ENCODE data around the gene RAB40B. TPM values are rescaled to one million over a fixed set of nuclear protein-coding genes. Genes with fewer than 3 reads are reported as not detected.

Gene RAB40B
- total RNA-seq, 1 experiment from 2014 or later = 22.1 TPM

DNA sequence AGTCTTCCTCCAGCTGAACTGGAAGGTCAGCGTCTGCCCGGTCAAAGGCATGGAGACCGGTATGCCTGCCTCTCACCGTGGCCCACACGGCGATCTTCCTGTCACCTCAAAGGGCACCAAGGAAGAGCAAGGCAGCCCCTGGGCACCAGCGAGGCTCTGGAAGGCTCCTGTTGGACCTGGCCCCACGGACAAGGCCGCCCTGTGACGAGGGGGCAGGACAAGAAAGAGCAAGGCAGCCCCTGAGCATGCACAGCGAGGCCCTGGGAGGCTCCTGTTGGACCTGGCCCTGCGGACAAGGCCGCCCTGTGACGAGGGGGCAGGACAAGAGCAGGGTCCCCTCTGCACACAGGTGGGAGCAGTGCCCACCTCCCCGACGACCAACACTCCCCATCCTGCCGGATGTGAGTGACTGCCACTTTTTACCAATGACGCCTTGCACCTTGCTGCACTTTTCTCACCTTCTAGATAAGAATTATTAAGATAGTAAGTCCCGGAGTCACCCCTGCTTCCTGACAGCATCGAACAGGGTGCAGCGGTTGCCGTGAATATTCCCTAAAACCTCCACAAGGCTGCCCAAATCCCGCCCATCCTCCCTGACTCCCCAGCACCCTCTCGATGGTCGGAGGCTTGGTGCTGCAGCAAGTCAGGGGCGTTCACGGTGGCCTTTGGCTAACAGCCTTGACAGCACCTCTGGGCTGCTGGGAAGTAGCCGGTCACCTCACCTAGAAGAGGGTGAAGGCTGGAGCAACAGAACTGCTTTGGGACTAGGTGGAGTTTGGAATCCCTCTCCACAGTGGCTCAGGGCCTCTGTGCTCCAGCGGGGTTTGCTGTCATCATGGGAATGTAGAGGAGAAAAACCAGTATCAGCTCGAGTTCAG lies 44.6 kb downstream of the RAB40B start:
- H3K9me2 ChIP-seq (ENCODE audit: insufficient read depth) = no peaks in the 10 kb centered on the region
- ChIA-PET POLR2A (no interaction called here), RAD21 (ENCODE audit: low non-redundant PET in 1 of 2, low total read pairs in 2 of 2, uncharacterized antibody in 2 of 2, unreplicated experiment in 2 of 2) (no interaction called here), CTCF (no interaction called here)
- H3K4me2 ChIP-seq (ENCODE audit: low read length) = no peak overlapping the region
- no TSS peak for BruUV-seq (replicated peaks)
- no peak overlapping the region for H2AFZ ChIP-seq (ENCODE audit: low read depth, low read length, poor library complexity, severe bottlenecking)
- H3K36me3 ChIP-seq (ENCODE audit: control insufficient read depth in 1 of 2, insufficient read depth in 2 of 2, low read length in 2 of 2) = no peaks in the 10 kb centered on the region
- intact Hi-C loops (cut with micrococcal nuclease) = no loop called here
- H3K27me3 ChIP-seq (ENCODE audit: insufficient read depth, low read length) = no peaks in the 10 kb centered on the region
- H3K79me2 ChIP-seq (ENCODE audit: insufficient read depth, low read length) = no peaks in the 10 kb centered on the region
- DNase-seq (ENCODE audit: low read depth, low spot score) = no peak
- no peak for ATAC-seq
- no peaks in the 10 kb centered on the region for H4K20me1 ChIP-seq (ENCODE audit: insufficient read depth)
- no peaks in the 10 kb centered on the region for H3K9me3 ChIP-seq (ENCODE audit: control insufficient read depth in 1 of 2, insufficient read depth in 1 of 2, low read depth in 1 of 2, low read length in 2 of 2)
- TF ChIP-seq POLR2A (IDR thresholded peaks at IDR 0.05; ENCODE audit: borderline replicate concordance, extremely low read depth, insufficient read depth, insufficient read length) = no peak
- TF ChIP-seq EZH2phosphoT487 (IDR thresholded peaks at IDR 0.05; ENCODE audit: borderline replicate concordance) = no peak
- TF ChIP-seq, protein P1, sequence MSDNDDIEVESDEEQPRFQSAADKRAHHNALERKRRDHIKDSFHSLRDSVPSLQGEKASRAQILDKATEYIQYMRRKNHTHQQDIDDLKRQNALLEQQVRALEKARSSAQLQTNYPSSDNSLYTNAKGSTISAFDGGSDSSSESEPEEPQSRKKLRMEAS (IDR thresholded peaks at IDR 0.05) = no peak
- TF ChIP-seq ELF1 (IDR thresholded peaks at IDR 0.05; ENCODE audit: borderline replicate concordance, low read depth) = no peak
- TF ChIP-seq, protein P2, sequence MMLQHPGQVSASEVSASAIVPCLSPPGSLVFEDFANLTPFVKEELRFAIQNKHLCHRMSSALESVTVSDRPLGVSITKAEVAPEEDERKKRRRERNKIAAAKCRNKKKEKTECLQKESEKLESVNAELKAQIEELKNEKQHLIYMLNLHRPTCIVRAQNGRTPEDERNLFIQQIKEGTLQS (IDR thresholded peaks at IDR 0.05) = no peak
- no peak for TF ChIP-seq ZNF274 (IDR thresholded peaks at IDR 0.05; ENCODE audit: low read depth, low read length)
- TF ChIP-seq CBX3 (IDR thresholded peaks at IDR 0.05; ENCODE audit: low read depth) = no peak
- no peak for TF ChIP-seq SP1 (IDR thresholded peaks at IDR 0.05; ENCODE audit: low read depth)
- TF ChIP-seq SRF (IDR thresholded peaks at IDR 0.05; ENCODE audit: low read depth) = no peak
- TF ChIP-seq RAD21 (IDR thresholded peaks at IDR 0.05; ENCODE audit: low read depth) = no peak
- no peak for TF ChIP-seq FOSL1 (IDR thresholded peaks at IDR 0.05; ENCODE audit: low read depth)
- H3K9ac ChIP-seq (ENCODE audit: low read length) = no peak overlapping the region
- peaks cover 3 to 10% of the 10 kb centered on the region in 2 experiments; a peak in 3 of 4 replicates for H3K4me1 ChIP-seq (ENCODE audit: control insufficient read depth in 1 of 2, insufficient read depth in 2 of 2, low read length in 2 of 2)
- no peak overlapping the region for H3K4me3 ChIP-seq (replicated peaks in 1 of 2; ENCODE audit: low read depth in 1 of 2, low read length in 2 of 2)
- H3K27ac ChIP-seq (ENCODE audit: low read depth, low read length) = no peak overlapping the region
